WTC11 (cell line): Measurements from ENCODE around the gene ANAPC7. TPM values are rescaled to one million over a fixed set of nuclear protein-coding genes. Genes with fewer than 3 reads are reported as not detected.
A peak's percentile ranks its signal among the peaks of the same experiment; 100 is the strongest.

Experiments
- CREB1 ChIP-seq: sonication (generic); formaldehyde crosslinking; IDR thresholded peaks from 2 replicates; pipeline ENCODE4 v1.8.0; 2023; ENCODE audit warnings: mild to moderate bottlenecking, missing genetic modification reagents
- CREM ChIP-seq: sonication (generic); formaldehyde crosslinking; IDR thresholded peaks from 2 replicates; pipeline ENCODE4 v1.8.1; 2022; ENCODE audit warnings: mild to moderate bottlenecking, missing genetic modification reagents, moderate library complexity
- ESRRA ChIP-seq: sonication (generic); formaldehyde crosslinking; IDR thresholded peaks from 2 replicates; pipeline ENCODE4 v1.8.1; 2022; ENCODE audit warnings: mild to moderate bottlenecking, missing genetic modification reagents, borderline replicate concordance
- ETV6 ChIP-seq: sonication (generic); formaldehyde crosslinking; IDR thresholded peaks from 2 replicates; pipeline ENCODE4 v1.8.1; 2022; ENCODE audit warnings: mild to moderate bottlenecking, missing genetic modification reagents
- FOXP1 ChIP-seq: sonication (generic); formaldehyde crosslinking; IDR thresholded peaks from 2 replicates; pipeline ENCODE4 v1.8.0; 2022; ENCODE audit warnings: missing genetic modification reagents, mild to moderate bottlenecking, moderate library complexity, borderline replicate concordance
- GRHL2 ChIP-seq: fragments of 250-450 bp; sonication (Bioruptor Pico); IDR thresholded peaks from 2 replicates; pipeline ENCODE4 v1.8.0; 2022; ENCODE audit warnings: mild to moderate bottlenecking, moderate library complexity; ENCODE audit not compliant: insufficient replicate concordance, severe bottlenecking
- MXD4 ChIP-seq: fragments of 250-450 bp; sonication (Bioruptor Pico); IDR thresholded peaks from 2 replicates; pipeline ENCODE4 v1.8.0; 2021; ENCODE audit warnings: mild to moderate bottlenecking, moderate library complexity, borderline replicate concordance
- NR2C2 ChIP-seq: sonication (generic); formaldehyde crosslinking; IDR thresholded peaks from 2 replicates; pipeline ENCODE4 v1.8.0; 2022; ENCODE audit warnings: mild to moderate bottlenecking, missing genetic modification reagents
- SOX15 ChIP-seq: fragments of 250-450 bp; sonication (Bioruptor Pico); IDR thresholded peaks from 2 replicates; pipeline ENCODE4 v1.9.0; 2021; ENCODE audit warnings: mild to moderate bottlenecking
- ZNF317 ChIP-seq: sonication (generic); formaldehyde crosslinking; IDR thresholded peaks from 2 replicates; pipeline ENCODE4 v1.8.1; 2023; ENCODE audit warnings: low read depth, mild to moderate bottlenecking, moderate library complexity, missing genetic modification reagents, borderline replicate concordance
- ZNF396 ChIP-seq: fragments of 250-450 bp; sonication (Bioruptor Pico); IDR thresholded peaks from 2 replicates; pipeline ENCODE4 v1.8.0; 2021; ENCODE audit warnings: mild to moderate bottlenecking, moderate library complexity, borderline replicate concordance
- ZNF671 ChIP-seq: fragments of 250-450 bp; sonication (Bioruptor Pico); IDR thresholded peaks from 2 replicates; pipeline ENCODE4 v1.8.0; 2021; ENCODE audit warnings: mild to moderate bottlenecking
- total RNA-seq: library from RNA; stranded (reverse); gene quantifications from 3 replicates; pipeline ENCODE4 v1.2.3, GENCODE V29; 2021
- TF ChIP-seq, protein P1 (sequence below): sonication (generic); formaldehyde crosslinking; IDR thresholded peaks from 2 replicates; pipeline ENCODE4 v1.8.1; 2022; ENCODE audit warnings: missing genetic modification reagents, borderline replicate concordance
- TF ChIP-seq, protein P2 (sequence below): fragments of 250-450 bp; sonication (Bioruptor Pico); IDR thresholded peaks from 2 replicates; pipeline ENCODE4 v2.1.2; 2022; ENCODE audit warnings: mild to moderate bottlenecking, moderate library complexity
- TF ChIP-seq, protein P3 (sequence below): sonication (generic); formaldehyde crosslinking; conservative IDR thresholded peaks from 2 replicates; pipeline ENCODE4 v1.8.1; 2023; ENCODE audit warnings: mild to moderate bottlenecking, low read depth, missing genetic modification reagents, moderate library complexity
- TF ChIP-seq, protein P4 (sequence below): sonication (generic); formaldehyde crosslinking; conservative IDR thresholded peaks from 2 replicates; pipeline ENCODE4 v1.8.1; 2022; ENCODE audit warnings: mild to moderate bottlenecking, missing genetic modification reagents
- TF ChIP-seq, protein P5 (sequence below): sonication (generic); formaldehyde crosslinking; IDR thresholded peaks from 2 replicates; pipeline ENCODE4 v1.8.0; 2022; ENCODE audit warnings: missing genetic modification reagents
- TF ChIP-seq, protein P6 (sequence below): sonication (generic); formaldehyde crosslinking; IDR thresholded peaks from 2 replicates; pipeline ENCODE4 v1.8.1; 2022; ENCODE audit warnings: mild to moderate bottlenecking, moderate library complexity, missing genetic modification reagents
- TF ChIP-seq, protein P7 (sequence below): fragments of 250-450 bp; sonication (Bioruptor Pico); IDR thresholded peaks from 2 replicates; pipeline ENCODE4 v1.9.0; 2021; ENCODE audit warnings: moderate library complexity, mild to moderate bottlenecking, inconsistent platforms, borderline replicate concordance
- TF ChIP-seq, protein P8 (sequence below): sonication (generic); formaldehyde crosslinking; IDR thresholded peaks from 2 replicates; pipeline ENCODE4 v1.8.0; 2022; ENCODE audit warnings: mild to moderate bottlenecking, missing genetic modification reagents
- TF ChIP-seq, protein P9 (sequence below): sonication (generic); formaldehyde crosslinking; IDR thresholded peaks from 2 replicates; pipeline ENCODE4 v1.8.1; 2023; ENCODE audit warnings: mild to moderate bottlenecking, moderate library complexity, missing genetic modification reagents

Gene ANAPC7
- total RNA-seq, 1 experiment from 2014 or later: 93.4 TPM

DNA sequence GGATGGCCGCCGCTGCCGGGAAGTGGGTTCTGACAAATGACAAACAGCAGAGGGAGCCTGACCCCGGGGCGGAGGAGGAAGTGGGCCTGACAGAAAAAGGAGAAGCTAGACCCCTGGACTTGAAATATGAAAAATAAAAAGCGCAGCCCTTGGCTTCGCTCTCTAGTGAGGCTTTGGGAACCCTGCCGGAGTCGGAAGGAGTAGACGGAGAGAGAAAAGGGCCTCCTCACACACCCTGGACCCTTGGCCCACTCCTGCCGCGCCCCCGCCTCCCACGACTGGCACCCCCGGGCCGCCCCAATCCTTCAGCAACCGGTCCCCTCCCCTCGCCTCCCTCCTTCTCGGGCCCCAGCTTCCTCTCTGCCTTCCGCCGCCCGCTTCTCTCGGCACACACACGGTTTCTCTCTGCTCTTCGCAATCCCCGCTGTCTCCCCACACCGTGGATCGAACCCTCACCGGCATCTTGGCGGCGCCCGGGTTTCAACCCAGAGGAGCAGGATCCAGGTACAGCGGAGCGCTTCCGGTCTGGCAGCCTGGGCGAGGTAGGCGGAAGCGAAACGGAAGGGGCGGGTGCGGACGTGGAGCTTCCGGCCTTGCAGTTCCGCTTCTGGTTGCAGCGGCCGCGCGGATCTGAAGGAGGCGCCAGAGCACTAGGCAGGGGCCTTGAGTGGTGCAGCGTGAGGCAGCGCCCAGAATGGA lies 46.4 kb upstream of the ANAPC7 start, which contains the start of gene ARPC3 (continued):
- TF ChIP-seq, protein P1, sequence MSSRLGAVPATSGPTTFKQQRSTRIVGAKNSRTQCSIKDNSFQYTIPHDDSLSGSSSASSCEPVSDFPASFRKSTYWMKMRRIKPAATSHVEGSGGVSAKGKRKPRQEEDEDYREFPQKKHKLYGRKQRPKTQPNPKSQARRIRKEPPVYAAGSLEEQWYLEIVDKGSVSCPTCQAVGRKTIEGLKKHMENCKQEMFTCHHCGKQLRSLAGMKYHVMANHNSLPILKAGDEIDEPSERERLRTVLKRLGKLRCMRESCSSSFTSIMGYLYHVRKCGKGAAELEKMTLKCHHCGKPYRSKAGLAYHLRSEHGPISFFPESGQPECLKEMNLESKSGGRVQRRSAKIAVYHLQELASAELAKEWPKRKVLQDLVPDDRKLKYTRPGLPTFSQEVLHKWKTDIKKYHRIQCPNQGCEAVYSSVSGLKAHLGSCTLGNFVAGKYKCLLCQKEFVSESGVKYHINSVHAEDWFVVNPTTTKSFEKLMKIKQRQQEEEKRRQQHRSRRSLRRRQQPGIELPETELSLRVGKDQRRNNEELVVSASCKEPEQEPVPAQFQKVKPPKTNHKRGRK: no peak
- no peak for TF ChIP-seq SOX15
- TF ChIP-seq GRHL2: no peak
- TF ChIP-seq, protein P2, sequence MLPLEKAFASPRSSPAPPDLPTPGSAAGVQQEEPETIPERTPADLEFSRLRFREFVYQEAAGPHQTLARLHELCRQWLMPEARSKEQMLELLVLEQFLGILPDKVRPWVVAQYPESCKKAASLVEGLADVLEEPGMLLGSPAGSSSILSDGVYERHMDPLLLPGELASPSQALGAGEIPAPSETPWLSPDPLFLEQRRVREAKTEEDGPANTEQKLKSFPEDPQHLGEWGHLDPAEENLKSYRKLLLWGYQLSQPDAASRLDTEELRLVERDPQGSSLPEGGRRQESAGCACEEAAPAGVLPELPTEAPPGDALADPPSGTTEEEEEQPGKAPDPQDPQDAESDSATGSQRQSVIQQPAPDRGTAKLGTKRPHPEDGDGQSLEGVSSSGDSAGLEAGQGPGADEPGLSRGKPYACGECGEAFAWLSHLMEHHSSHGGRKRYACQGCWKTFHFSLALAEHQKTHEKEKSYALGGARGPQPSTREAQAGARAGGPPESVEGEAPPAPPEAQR (CRISPR knock-in tag): no peak
- TF ChIP-seq, protein P3, sequence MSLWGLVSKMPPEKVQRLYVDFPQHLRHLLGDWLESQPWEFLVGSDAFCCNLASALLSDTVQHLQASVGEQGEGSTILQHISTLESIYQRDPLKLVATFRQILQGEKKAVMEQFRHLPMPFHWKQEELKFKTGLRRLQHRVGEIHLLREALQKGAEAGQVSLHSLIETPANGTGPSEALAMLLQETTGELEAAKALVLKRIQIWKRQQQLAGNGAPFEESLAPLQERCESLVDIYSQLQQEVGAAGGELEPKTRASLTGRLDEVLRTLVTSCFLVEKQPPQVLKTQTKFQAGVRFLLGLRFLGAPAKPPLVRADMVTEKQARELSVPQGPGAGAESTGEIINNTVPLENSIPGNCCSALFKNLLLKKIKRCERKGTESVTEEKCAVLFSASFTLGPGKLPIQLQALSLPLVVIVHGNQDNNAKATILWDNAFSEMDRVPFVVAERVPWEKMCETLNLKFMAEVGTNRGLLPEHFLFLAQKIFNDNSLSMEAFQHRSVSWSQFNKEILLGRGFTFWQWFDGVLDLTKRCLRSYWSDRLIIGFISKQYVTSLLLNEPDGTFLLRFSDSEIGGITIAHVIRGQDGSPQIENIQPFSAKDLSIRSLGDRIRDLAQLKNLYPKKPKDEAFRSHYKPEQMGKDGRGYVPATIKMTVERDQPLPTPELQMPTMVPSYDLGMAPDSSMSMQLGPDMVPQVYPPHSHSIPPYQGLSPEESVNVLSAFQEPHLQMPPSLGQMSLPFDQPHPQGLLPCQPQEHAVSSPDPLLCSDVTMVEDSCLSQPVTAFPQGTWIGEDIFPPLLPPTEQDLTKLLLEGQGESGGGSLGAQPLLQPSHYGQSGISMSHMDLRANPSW: no peak
- TF ChIP-seq, protein P4, sequence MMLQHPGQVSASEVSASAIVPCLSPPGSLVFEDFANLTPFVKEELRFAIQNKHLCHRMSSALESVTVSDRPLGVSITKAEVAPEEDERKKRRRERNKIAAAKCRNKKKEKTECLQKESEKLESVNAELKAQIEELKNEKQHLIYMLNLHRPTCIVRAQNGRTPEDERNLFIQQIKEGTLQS (CRISPR knock-in tag): no peak
- TF ChIP-seq CREB1 (CRISPR knock-in tag): no peak
- TF ChIP-seq ZNF317 (CRISPR knock-in tag): no peak
- TF ChIP-seq, protein P5, sequence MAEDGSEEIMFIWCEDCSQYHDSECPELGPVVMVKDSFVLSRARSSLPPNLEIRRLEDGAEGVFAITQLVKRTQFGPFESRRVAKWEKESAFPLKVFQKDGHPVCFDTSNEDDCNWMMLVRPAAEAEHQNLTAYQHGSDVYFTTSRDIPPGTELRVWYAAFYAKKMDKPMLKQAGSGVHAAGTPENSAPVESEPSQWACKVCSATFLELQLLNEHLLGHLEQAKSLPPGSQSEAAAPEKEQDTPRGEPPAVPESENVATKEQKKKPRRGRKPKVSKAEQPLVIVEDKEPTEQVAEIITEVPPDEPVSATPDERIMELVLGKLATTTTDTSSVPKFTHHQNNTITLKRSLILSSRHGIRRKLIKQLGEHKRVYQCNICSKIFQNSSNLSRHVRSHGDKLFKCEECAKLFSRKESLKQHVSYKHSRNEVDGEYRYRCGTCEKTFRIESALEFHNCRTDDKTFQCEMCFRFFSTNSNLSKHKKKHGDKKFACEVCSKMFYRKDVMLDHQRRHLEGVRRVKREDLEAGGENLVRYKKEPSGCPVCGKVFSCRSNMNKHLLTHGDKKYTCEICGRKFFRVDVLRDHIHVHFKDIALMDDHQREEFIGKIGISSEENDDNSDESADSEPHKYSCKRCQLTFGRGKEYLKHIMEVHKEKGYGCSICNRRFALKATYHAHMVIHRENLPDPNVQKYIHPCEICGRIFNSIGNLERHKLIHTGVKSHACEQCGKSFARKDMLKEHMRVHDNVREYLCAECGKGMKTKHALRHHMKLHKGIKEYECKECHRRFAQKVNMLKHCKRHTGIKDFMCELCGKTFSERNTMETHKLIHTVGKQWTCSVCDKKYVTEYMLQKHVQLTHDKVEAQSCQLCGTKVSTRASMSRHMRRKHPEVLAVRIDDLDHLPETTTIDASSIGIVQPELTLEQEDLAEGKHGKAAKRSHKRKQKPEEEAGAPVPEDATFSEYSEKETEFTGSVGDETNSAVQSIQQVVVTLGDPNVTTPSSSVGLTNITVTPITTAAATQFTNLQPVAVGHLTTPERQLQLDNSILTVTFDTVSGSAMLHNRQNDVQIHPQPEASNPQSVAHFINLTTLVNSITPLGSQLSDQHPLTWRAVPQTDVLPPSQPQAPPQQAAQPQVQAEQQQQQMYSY: no peak
- TF ChIP-seq, protein P6, sequence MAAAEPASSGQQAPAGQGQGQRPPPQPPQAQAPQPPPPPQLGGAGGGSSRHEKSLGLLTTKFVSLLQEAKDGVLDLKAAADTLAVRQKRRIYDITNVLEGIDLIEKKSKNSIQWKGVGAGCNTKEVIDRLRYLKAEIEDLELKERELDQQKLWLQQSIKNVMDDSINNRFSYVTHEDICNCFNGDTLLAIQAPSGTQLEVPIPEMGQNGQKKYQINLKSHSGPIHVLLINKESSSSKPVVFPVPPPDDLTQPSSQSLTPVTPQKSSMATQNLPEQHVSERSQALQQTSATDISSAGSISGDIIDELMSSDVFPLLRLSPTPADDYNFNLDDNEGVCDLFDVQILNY (CRISPR knock-in tag): no peak
- TF ChIP-seq ETV6 (CRISPR knock-in tag): peak; percentile 100
- TF ChIP-seq, protein P7, sequence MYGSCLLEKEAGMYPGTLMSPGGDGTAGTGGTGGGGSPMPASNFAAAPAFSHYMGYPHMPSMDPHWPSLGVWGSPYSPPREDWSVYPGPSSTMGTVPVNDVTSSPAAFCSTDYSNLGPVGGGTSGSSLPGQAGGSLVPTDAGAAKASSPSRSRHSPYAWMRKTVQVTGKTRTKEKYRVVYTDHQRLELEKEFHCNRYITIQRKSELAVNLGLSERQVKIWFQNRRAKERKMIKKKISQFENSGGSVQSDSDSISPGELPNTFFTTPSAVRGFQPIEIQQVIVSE: no peak
- TF ChIP-seq, protein P8, sequence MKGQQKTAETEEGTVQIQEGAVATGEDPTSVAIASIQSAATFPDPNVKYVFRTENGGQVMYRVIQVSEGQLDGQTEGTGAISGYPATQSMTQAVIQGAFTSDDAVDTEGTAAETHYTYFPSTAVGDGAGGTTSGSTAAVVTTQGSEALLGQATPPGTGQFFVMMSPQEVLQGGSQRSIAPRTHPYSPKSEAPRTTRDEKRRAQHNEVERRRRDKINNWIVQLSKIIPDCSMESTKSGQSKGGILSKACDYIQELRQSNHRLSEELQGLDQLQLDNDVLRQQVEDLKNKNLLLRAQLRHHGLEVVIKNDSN (CRISPR knock-in tag): no peak
- no peak for TF ChIP-seq ZNF671 (CRISPR knock-in tag)
- peak; percentile 70; the same call in 1 of the 2 replicates for TF ChIP-seq FOXP1 (CRISPR knock-in tag)
- TF ChIP-seq MXD4: no peak
- no peak for TF ChIP-seq ESRRA (CRISPR knock-in tag)
- TF ChIP-seq ZNF396 (CRISPR knock-in tag): no peak
- no peak for TF ChIP-seq NR2C2 (CRISPR knock-in tag)
- TF ChIP-seq, protein P9, sequence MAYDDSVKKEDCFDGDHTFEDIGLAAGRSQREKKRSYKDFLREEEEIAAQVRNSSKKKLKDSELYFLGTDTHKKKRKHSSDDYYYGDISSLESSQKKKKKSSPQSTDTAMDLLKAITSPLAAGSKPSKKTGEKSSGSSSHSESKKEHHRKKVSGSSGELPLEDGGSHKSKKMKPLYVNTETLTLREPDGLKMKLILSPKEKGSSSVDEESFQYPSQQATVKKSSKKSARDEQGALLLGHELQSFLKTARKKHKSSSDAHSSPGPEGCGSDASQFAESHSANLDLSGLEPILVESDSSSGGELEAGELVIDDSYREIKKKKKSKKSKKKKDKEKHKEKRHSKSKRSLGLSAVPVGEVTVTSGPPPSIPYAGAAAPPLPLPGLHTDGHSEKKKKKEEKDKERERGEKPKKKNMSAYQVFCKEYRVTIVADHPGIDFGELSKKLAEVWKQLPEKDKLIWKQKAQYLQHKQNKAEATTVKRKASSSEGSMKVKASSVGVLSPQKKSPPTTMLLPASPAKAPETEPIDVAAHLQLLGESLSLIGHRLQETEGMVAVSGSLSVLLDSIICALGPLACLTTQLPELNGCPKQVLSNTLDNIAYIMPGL (CRISPR knock-in tag): peak; percentile 48; the same call in 1 of the 2 replicates
- TF ChIP-seq CREM (CRISPR knock-in tag): peak; percentile 66
